ENCODE results near the gene POU5F1.

- no peak for TF ChIP-seq POLR2AphosphoS5 (IDR thresholded peaks at IDR 0.05; ENCODE audit: low read depth, low read length)
- TF ChIP-seq SIN3A (IDR thresholded peaks at IDR 0.05; ENCODE audit: borderline replicate concordance, insufficient read depth, low read length) = no peak
- no peak for TF ChIP-seq TAF1 (IDR thresholded peaks at IDR 0.05; ENCODE audit: borderline replicate concordance, insufficient read depth, low read length)
These were observed 55.3 kb downstream of the POU5F1 start for GRCh38 chr6:31114970-31115849.
